GM12864 (cell line): ENCODE data around the gene SP2.

Experiments
- DNase-seq: peaks from one replicate; pipeline ENCODE4 v3.0.0-alpha.2; 2011; ENCODE audit warnings: low read depth
- H3K4me3 ChIP-seq: 2 replicates; pipeline ENCODE4 v1.5.1; 2011; ENCODE audit warnings: mild to moderate bottlenecking, low read depth, low read length, control low read depth
- TF ChIP-seq, protein P1 (sequence below): IDR thresholded peaks from 2 replicates; pipeline ENCODE4 v1.5.1; 2011; ENCODE audit warnings: low read depth, mild to moderate bottlenecking, moderate library complexity, low read length, control low read depth, inconsistent platforms; ENCODE audit errors: missing control alignments

SP2 gene

DNA sequence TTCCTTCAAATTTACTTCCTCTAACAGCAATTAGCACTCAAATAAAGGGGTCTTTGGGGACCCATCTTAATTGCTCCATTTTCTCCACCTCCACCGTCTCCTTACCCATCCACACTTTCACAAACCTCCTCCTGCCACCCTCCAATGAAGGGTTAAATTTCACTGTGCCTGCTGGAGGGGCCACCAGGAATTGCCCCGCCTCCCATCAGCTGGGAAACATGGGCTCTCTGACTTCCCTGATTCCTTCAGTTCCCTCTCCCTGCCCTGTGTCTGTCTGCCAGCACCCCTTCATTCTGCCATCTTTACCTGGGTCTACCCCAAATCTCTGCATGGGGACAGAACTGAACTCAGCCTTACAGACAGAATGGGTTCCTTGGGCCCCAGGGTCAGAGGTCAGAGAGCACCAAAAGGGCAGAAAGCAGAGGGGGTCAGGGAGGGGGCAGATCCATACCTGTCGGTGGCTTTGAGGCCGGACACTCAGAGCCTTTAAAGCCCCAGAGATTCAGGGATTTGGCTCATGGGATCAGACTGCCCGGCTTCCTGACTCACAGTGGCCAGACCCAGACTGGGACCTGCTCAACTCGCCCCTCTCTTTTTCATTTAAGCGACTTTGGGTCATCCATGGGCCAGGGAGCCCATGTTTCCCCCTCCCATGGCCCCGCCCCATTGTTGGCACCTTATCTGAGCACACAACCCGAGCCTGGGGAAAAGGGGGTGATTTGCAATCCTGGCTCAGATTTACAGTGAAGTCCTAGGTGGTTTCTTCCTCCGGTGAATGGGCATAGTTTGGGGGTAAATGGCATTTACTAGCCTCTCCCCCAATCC, 17.6 kb upstream of the SP2 start:
- DNase-seq, result no peak

DNA sequence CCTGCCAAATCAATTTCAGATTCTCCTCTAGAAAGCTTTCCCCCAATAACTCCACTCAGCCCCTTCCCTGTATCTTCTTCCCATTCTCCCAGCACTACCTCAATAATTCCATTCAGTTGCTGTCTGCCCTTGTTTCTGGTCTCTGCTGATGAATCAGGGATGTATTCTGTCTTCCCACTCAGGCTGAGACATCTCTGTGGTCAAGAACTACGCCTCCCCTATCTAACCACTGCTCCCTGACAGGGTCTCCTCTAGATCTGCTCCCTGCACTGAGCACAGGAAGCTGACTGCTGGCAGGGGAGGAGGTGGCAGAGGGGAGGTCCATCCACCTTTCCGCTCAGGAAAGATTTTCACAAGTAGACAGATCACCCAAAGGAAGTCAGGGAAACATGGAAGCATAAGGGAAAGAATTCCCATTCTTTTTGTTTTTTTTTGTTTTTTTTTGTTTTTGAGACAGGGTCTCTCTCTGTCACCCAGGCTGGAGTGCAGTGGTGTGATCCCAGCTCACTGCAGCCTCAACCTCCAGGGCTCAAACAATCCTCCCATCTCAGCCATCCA, 16.9 kb upstream of the SP2 start:
- no peak overlapping the region for H3K4me3 ChIP-seq
- TF ChIP-seq, protein P1, sequence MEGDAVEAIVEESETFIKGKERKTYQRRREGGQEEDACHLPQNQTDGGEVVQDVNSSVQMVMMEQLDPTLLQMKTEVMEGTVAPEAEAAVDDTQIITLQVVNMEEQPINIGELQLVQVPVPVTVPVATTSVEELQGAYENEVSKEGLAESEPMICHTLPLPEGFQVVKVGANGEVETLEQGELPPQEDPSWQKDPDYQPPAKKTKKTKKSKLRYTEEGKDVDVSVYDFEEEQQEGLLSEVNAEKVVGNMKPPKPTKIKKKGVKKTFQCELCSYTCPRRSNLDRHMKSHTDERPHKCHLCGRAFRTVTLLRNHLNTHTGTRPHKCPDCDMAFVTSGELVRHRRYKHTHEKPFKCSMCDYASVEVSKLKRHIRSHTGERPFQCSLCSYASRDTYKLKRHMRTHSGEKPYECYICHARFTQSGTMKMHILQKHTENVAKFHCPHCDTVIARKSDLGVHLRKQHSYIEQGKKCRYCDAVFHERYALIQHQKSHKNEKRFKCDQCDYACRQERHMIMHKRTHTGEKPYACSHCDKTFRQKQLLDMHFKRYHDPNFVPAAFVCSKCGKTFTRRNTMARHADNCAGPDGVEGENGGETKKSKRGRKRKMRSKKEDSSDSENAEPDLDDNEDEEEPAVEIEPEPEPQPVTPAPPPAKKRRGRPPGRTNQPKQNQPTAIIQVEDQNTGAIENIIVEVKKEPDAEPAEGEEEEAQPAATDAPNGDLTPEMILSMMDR, result no peak
- no peak for DNase-seq

More for the DNA sequence above, 17.6 kb upstream of the SP2 start:
- TF ChIP-seq, protein P1, result no peak
- no peak overlapping the region for H3K4me3 ChIP-seq

DNA sequence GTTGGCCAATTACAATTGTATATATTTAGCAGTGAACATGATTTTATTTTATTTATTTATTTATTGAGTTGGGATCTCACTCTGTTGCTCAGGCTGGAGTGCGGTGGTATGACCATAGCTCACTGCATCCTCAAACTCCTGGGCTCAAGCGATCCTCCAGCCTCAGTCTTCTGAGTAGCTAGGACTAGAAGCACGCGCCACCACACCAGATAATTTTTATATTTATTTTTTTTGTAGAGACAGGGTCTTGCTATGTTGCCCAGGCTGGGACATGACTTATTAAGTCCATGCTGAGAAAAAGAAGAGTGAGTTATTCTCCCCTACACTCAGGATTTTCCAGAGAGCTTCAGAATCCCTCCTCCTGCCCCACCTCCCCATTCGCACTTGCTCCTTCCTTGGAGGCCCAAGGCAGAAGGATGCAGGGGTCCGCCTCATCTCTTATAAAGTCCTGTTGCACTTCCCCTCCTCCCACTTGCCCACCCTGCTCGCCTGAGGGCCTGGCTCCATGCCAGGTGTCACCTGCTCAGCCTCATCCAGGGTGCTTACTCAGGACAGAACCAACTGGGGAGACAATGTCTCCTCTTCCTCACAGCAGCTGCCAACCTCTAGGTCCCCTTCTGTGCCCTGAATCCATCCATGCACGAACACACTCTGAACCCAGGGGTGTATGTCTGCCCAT, 16.1 kb upstream of the SP2 start:
- no peak for DNase-seq
- TF ChIP-seq, protein P1, result no peak
- no peak overlapping the region for H3K4me3 ChIP-seq

DNA sequence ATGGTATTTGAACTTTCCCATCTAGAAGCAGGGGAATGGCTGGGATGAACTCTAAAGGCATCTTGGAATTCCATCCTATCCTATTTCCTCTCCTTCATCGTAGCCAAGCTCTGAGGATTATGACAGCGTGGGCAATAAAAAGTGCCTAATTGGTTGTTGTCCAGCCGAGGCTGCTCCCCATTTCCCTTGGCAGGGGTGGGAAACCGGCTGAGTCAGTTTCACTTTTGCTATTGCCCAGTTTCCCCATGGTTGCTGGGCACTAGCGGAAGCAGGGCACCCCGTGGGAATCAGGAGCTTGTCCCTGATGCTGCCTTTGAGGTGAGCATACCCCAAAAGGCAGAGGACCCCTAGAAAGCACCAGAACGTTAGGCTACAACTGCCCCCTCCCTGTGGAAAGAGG, 13.8 kb upstream of the SP2 start:
- no peak overlapping the region for H3K4me3 ChIP-seq
- DNase-seq, result no peak
- TF ChIP-seq, protein P1, result no peak

DNA sequence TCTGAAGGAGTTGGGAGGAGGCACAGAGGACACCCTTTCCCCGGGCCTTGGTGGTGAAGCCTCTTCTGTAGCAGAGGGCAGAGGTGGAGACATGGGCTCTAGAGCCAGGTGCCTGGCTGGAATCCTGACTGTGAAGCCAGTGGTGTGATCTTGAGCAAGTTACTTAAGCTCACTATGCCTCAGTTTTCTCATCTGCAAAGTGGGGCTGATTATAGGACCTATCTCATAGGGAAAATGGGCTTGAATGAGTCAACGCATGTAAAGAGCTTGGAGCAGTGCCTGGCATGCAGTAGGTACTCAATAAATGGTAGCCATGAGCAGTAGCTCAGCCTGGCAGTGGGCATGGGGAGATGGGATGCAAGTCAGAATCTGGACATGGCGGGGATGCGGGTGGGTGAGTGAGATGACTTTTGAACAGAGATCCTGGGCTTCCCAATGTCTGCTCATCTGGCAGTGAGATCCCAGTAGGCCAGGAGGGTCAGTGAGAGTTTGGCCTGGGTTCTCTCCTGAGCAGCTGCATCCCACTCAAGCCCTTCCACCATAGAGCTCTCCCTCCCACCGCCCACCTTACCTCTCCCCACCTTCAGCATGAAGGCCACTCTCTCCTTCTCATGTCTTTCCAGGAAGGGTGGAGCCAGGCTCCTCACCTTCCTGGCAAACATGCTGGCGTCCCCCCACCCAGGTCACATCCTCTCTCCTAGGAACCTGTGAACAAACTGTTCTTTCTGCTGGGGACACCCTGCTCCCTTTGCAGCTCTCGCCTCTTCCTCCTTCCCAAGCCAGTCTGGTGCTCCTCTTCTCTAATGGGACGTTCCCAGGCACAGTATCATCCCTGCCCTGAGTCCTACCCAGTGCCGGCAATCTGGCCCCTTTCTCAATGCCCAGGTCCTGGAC, 13.1 kb upstream of the SP2 start:
- DNase-seq, result no peak
- no peak overlapping the region for H3K4me3 ChIP-seq
- TF ChIP-seq, protein P1, result no peak

DNA sequence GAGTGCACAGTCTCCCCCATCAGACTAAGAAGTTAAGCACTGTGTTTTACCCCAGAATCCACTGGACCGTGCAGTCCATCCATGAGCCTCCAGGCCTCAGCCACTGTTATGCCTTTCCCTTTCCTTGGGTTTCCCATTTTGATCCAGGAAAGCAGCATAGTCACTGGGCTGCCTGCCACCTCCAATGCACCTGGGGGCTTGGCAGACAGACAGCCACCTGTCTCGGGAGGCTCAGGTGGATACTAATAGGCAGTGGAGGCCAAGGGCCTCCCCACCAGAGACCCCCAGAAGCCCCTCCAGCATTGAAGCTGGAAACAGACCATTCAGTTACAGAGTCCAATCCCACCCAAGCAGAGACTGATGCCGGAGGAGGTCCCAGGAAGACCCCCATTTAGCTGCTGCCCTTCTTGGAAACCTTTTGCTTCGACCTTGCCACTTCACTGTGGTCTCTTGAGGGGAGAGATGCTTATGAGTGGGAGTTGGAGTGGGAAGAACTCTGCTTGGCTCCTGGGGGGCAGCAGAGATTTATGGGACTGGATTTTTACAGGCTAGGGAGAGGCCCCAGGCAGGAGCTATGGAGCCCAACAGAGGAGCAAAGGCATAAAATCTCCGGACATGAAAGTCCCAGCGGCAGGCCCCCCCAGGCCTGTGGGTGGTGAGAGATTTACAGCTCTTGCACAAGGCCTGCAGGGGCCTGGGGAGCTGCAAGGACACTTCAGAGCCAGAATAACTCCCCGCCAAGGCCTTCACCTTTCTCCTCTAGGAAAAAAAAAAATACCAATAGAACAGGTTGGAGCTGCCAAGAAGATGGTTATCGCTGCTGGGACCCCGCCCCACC, 12.2 kb upstream of the SP2 start:
- H3K4me3 ChIP-seq, result no peak overlapping the region
- DNase-seq, result no peak
- TF ChIP-seq, protein P1, result no peak
